ENCODE results near the gene ZNF644. TPM values are rescaled to one million over a fixed set of nuclear protein-coding genes. Genes with fewer than 3 reads are reported as not detected.

ZNF644 gene
- polyA plus RNA-seq, 1 of the 3 experiments (the other 2 are of a cell fraction), result 5.6 TPM

DNA sequence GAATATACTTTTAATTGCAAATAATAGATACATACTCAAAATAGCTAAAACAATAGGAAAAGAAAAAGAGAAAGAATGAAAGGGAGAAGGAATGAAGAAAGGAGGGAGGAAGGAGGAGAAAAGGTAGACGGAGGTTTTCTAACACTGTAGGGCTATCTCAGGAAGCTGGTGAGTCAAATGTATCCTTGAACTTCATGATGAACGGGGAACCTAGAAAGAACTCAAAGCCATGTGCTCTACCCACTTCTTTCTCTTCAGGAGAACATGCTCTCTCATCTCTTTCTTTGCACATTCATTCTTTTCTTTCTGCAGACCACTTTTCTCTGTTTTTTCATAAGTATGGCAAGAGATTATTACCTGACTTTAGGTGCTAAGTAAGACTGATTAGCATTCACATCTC lies 37.3 kb upstream of the ZNF644 start:
- no peaks in the 10 kb centered on the region for H3K9me2 ChIP-seq
- H2AFZ ChIP-seq (ENCODE audit: low read depth), result peak overlapping the region; percentile 43; the same call in 1 of the 2 replicates
- no peak overlapping the region for H3K4me3 ChIP-seq (ENCODE audit: low read depth in 2 of 2, low read length in 1 of 2)
- CTCF ChIA-PET, result interaction anchor here (1.2 kb wide), 1 partner anchor 15 kb away, joined by 3 read pairs; no protein-coding TSS in a partner anchor
- H3K9ac ChIP-seq, result no peak overlapping the region
- POLR2A ChIA-PET, result no interaction called here
- 15% methylated on average over 2 of the region's 2 CpGs for WGBS (ENCODE audit: low lambda C conversion rate)
- H3K36me3 ChIP-seq (replicated peaks in 1 of 2; ENCODE audit: control insufficient read depth in 1 of 2, insufficient read depth in 2 of 2, low read length in 1 of 2), result no peaks in the 10 kb centered on the region
- no peak overlapping the region for H3K4me2 ChIP-seq
- H3K27me3 ChIP-seq (ENCODE audit: insufficient read depth), result no peaks in the 10 kb centered on the region; the same call in 1 of the 2 replicates
- H3K4me1 ChIP-seq (ENCODE audit: control insufficient read depth in 1 of 2, insufficient read depth in 2 of 2, low read depth in 1 of 2, low read length in 1 of 2), result no peaks in the 10 kb centered on the region
- no peak overlapping the region for H3K27ac ChIP-seq (ENCODE audit: low read depth in 2 of 2, low read length in 1 of 2)
- no peaks in the 10 kb centered on the region for H3F3A ChIP-seq (replicated peaks; ENCODE audit: insufficient read depth)
- TF ChIP-seq ELF1 (IDR thresholded peaks at IDR 0.05), result no peak
- TF ChIP-seq FOXM1 (IDR thresholded peaks at IDR 0.05; ENCODE audit: low read depth), result no peak
- no peak for TF ChIP-seq EP300 (IDR thresholded peaks at IDR 0.05; ENCODE audit: borderline replicate concordance in 1 of 2, low read depth in 1 of 2, low read length in 1 of 2)
- no peak for TF ChIP-seq NRF1 (IDR thresholded peaks at IDR 0.05; ENCODE audit: low read depth, low read length)
- no peak for TF ChIP-seq RXRA (IDR thresholded peaks at IDR 0.05; ENCODE audit: borderline replicate concordance, low read depth)
- TF ChIP-seq RCOR1 (IDR thresholded peaks at IDR 0.05; ENCODE audit: low read length), result no peak
- TF ChIP-seq RFX5 (IDR thresholded peaks at IDR 0.05; ENCODE audit: low read length), result no peak
- no peak for TF ChIP-seq JUND (IDR thresholded peaks at IDR 0.05)
- no peak for TF ChIP-seq EZH2phosphoT487 (IDR thresholded peaks at IDR 0.05; ENCODE audit: borderline replicate concordance, low read depth)
- no peak for TF ChIP-seq SMC3 (IDR thresholded peaks at IDR 0.05; ENCODE audit: low read depth, low read length)
- TF ChIP-seq, protein P1, sequence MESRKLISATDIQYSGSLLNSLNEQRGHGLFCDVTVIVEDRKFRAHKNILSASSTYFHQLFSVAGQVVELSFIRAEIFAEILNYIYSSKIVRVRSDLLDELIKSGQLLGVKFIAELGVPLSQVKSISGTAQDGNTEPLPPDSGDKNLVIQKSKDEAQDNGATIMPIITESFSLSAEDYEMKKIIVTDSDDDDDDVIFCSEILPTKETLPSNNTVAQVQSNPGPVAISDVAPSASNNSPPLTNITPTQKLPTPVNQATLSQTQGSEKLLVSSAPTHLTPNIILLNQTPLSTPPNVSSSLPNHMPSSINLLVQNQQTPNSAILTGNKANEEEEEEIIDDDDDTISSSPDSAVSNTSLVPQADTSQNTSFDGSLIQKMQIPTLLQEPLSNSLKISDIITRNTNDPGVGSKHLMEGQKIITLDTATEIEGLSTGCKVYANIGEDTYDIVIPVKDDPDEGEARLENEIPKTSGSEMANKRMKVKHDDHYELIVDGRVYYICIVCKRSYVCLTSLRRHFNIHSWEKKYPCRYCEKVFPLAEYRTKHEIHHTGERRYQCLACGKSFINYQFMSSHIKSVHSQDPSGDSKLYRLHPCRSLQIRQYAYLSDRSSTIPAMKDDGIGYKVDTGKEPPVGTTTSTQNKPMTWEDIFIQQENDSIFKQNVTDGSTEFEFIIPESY (IDR thresholded peaks at IDR 0.05; ENCODE audit: borderline replicate concordance, low read depth), result no peak
- no peak for TF ChIP-seq TAF1 (IDR thresholded peaks at IDR 0.05; ENCODE audit: borderline replicate concordance, low read depth, low read length)
- no peak for TF ChIP-seq MXI1 (IDR thresholded peaks at IDR 0.05; ENCODE audit: low read depth, low read length)
- no peak for TF ChIP-seq SIN3A (IDR thresholded peaks at IDR 0.05; ENCODE audit: borderline replicate concordance, low read depth, low read length)
- no peak for TF ChIP-seq TEAD4 (IDR thresholded peaks at IDR 0.05; ENCODE audit: borderline replicate concordance, insufficient read depth)
- TF ChIP-seq, protein P2, sequence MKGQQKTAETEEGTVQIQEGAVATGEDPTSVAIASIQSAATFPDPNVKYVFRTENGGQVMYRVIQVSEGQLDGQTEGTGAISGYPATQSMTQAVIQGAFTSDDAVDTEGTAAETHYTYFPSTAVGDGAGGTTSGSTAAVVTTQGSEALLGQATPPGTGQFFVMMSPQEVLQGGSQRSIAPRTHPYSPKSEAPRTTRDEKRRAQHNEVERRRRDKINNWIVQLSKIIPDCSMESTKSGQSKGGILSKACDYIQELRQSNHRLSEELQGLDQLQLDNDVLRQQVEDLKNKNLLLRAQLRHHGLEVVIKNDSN (IDR thresholded peaks at IDR 0.05; ENCODE audit: borderline replicate concordance, low read depth), result no peak
- TF ChIP-seq, protein P3, sequence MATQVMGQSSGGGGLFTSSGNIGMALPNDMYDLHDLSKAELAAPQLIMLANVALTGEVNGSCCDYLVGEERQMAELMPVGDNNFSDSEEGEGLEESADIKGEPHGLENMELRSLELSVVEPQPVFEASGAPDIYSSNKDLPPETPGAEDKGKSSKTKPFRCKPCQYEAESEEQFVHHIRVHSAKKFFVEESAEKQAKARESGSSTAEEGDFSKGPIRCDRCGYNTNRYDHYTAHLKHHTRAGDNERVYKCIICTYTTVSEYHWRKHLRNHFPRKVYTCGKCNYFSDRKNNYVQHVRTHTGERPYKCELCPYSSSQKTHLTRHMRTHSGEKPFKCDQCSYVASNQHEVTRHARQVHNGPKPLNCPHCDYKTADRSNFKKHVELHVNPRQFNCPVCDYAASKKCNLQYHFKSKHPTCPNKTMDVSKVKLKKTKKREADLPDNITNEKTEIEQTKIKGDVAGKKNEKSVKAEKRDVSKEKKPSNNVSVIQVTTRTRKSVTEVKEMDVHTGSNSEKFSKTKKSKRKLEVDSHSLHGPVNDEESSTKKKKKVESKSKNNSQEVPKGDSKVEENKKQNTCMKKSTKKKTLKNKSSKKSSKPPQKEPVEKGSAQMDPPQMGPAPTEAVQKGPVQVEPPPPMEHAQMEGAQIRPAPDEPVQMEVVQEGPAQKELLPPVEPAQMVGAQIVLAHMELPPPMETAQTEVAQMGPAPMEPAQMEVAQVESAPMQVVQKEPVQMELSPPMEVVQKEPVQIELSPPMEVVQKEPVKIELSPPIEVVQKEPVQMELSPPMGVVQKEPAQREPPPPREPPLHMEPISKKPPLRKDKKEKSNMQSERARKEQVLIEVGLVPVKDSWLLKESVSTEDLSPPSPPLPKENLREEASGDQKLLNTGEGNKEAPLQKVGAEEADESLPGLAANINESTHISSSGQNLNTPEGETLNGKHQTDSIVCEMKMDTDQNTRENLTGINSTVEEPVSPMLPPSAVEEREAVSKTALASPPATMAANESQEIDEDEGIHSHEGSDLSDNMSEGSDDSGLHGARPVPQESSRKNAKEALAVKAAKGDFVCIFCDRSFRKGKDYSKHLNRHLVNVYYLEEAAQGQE (IDR thresholded peaks at IDR 0.05; ENCODE audit: low read depth, low read length), result no peak
- TF ChIP-seq, protein P4, sequence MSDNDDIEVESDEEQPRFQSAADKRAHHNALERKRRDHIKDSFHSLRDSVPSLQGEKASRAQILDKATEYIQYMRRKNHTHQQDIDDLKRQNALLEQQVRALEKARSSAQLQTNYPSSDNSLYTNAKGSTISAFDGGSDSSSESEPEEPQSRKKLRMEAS (IDR thresholded peaks at IDR 0.05; ENCODE audit: low read depth), result no peak
- no peak for TF ChIP-seq FOSL2 (IDR thresholded peaks at IDR 0.05; ENCODE audit: borderline replicate concordance, low read depth)
- H4K20me1 ChIP-seq (ENCODE audit: insufficient read depth), result no peaks in the 10 kb centered on the region
- H3K79me2 ChIP-seq (ENCODE audit: insufficient read depth), result no peaks in the 10 kb centered on the region
- no peaks in the 10 kb centered on the region for H3K9me3 ChIP-seq
- DNase-seq, result no peak
